Erythroblast (primary cell): ENCODE measurements around the gene SMIM38.

Source experiments
- DNase-seq, 2 experiments: peaks; one replicate each; lab custom pipeline; 2025; lab: John Stamatoyannopoulos, UW
- GATA1 ChIP-seq: IDR thresholded peaks from 2 replicates; pipeline ENCODE4 v1.6.1; 2011; ENCODE audit warnings: low read depth, mild to moderate bottlenecking, control low read depth, low read length, moderate library complexity
- POLR2A ChIP-seq: IDR thresholded peaks from 2 replicates; pipeline ENCODE4 v1.6.1; 2011; ENCODE audit warnings: mild to moderate bottlenecking, low read length

SMIM38 gene

DNA sequence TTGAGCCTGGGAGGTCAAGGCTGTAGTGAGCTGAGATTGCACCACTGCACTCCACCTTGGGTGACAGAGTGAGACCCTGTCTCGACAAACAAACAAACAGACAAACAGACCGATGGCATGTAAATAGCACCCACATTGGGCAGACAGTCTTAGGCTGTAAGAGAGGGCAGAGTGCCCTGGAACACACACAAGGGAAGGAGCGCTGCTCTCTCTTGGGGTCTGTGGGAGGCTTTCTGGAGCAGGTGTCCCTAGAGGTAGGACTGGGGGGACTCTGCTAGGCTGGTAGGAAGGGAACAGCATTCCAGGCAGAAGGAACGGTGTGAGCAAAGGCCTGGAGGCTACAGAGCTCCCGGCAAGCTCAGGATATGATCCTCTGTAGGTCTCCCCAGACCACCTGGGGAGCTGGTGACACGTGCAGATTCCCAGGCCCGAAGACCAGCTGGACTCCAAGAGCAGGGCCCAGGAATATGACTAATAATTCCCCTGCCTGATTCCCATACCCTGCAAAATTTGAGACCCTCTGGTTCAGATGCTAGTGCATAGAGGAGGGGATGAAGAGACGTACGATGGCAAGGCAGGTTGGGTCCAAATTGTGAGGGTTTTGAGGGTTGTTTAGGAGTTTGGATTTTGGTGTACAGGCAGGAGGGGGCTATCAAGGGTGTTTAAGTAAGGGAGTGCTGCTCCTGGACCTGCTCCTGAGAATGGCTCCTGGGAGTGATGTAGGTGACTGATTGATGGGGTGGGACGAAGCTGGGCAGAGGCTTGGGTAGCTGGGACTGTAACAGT, 11.6 kb downstream of the SMIM38 start:
- TF ChIP-seq POLR2A (no peak), GATA1 (no peak)

DNA sequence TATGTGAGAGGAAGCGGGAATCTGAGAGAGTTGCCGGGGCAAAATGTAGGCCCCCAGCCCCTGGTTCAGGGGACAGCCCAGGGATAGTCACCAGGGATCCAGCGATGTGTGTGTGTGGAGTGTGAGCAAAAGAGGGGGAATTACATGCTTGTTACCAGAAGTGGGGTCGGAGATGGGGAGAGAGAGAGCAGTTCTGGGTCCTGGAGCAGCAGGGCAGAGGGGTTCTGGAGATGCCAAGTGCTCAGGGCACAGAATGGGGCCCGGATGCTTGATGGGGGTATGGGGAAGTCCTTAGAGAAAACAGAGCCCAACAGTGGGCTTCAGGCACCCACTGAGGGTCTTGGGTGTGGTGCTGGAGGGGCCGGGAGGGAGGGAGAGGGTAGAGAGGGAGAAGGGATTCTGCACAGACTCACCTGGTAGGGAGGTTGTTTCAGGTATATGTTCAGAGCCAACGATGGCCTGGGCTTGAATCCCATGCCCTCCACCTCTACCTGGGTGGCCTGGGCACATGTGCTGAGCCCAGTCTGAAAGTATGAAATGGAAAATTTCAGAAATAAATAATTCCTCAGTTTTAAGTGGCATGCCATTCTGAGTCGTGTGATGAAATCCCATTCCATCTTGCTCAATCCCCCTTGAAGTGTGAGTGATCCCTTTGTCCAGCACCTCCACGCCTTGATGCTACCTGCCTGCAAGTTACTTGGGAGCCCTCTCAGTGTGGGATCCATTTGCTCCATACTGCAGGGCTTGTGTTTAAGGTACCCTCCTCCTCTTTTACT, 12.4 kb downstream of the SMIM38 start:
- no peak for TF ChIP-seq GATA1
- no peak for TF ChIP-seq POLR2A
- no peak for DNase-seq

More for the DNA sequence above, 11.6 kb downstream of the SMIM38 start:
- no peak for DNase-seq

DNA sequence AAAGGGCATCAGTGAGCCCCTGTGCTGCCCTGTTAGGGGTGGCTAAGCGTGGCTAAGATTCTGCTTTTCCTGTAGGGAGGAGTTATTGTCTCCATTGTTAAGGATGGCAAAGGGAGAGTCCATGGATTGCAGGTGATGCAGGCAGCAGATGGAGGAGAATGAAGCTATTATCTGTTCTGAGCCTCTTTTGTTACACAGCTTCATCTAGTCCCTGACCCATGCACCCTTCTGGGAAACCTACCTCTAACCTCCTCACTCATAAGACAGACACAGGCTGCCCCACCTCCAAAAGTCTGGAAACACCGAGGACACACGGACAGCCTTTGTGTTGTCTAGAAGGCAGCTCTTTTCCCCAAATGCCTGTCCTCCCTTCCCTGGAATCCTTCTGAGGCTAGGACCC, 13.7 kb downstream of the SMIM38 start:
- TF ChIP-seq GATA1 (no peak), POLR2A (no peak)
- DNase-seq: no peak

DNA sequence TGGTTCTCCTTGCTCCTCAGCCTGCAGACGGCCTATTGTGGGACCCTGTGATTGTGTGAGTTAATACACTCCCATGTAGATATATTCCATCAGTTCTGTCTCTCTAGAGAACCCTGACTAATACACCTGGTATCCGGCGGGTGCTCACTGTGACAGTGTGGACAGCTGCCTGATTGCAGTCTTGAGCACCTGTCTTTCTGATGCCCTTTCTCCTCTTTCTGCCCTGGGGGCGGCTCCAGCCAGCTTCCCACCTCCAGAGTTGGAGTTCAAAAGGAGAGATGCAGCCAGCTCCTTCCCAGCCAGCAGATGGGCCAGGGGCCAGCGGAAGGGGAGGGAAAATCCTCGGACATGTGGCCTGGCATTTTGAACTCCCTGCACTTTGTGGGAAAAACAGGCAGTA, 15.0 kb downstream of the SMIM38 start:
- TF ChIP-seq POLR2A (no peak), GATA1 (no peak)
- DNase-seq: no peak

DNA sequence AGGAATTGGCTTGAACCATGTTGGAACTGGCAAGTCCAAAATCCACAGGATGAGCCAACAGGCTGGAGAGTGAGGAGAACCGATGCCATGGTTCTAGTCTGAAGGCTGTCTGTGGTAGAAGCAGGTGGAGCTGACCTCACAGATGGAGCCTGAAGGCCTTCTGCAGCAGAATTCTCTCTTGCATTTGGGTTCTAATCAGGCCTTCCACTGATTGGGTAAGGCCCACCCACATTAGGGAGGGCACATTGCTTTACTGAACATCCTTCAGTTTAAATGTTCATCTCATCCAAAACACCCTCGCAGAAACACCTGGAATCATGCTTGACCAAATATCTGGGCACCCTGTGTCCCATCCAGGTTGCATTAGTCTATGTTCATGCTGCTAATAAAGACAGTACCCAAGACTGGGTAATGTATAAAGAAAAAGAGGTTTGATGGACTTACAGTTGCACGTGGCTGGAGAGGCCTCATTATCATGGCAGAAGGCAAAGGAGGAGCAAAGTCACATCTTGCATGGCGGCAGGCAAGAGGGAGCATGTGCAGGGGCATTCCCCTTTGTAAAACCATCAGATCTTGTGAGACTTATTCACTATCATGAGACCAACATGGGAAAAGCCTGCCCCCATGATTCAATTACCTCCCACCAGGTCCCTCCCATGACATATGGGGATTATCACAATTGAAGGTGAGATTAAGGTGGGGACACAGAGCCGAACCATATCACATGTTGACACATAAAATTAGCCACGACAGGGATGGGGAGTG, 15.9 kb downstream of the SMIM38 start:
- TF ChIP-seq GATA1 (no peak), POLR2A (no peak)
- no peak for DNase-seq

DNA sequence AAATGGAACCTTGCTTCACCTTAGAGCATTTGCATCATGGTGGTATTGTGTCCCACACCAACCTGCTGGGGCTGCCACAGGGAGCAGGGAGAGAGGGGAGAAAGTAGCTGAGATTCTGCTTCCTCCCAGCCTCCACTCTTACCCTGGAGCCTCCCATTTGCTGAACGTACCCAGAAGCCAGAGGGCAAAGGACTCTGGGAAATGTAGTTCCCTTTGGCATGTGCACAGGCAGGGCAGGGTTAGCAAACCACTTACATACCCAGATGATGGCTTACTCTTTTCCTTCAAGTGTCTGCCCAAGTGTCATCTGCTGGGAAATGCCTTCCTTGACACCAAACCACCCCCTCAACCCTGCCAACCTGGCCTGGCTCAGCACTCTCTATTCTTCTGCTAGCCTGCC, 16.9 kb downstream of the SMIM38 start:
- TF ChIP-seq POLR2A (no peak), GATA1 (no peak)
- no peak for DNase-seq

DNA sequence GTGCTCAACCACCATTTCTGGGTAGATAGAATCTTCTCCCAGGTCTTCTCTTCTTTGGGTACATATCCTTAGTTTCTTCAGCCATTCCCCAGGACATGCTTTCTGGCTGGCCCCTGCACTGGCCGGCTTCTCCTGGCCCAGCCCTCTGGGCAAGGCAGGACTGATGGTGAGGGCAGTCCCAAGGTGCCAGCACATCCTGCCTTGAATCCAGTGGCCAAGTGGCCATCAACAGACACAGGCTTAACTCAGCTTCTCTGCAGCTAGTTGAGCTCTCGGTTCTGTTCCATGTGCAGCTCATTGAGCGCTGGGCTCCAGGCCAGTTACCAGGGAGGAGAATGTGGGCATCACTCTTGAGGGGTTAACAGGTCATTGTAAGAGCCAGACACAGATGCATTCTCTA, 17.6 kb downstream of the SMIM38 start:
- TF ChIP-seq GATA1 (no peak), POLR2A (no peak)
- no peak for DNase-seq

DNA sequence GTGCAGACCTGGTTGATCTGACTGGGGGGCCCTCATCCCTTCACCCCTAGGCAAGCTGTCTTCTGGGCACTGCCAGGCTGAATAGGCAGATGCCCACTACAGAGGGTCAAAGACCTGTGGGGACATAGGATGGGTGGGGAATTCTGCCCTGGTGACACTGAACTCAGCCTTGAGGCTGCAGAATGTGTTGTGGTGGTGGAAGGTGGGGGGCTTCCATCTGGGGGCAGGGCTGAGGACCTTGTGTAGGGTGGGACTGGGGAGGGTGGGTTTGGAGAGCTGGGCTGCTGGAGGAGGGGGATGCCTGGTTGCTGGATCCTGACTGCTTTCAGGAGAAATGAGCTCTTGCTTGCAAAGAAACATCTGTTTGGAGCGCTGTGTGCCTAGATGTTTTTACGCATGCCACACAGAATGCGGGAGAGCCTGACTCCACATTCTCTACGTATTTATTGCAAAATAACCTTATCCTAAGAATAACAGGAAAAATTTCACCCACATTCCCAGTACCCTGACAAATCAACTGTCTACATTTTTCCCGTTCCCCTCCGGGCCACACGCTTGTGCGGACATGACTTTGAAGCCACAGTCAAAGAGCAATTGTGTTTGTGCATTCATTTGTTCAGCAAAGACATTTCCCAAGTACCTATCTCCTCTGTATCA, 18.3 kb downstream of the SMIM38 start:
- TF ChIP-seq GATA1 (no peak), POLR2A (no peak)
- no peak for DNase-seq

DNA sequence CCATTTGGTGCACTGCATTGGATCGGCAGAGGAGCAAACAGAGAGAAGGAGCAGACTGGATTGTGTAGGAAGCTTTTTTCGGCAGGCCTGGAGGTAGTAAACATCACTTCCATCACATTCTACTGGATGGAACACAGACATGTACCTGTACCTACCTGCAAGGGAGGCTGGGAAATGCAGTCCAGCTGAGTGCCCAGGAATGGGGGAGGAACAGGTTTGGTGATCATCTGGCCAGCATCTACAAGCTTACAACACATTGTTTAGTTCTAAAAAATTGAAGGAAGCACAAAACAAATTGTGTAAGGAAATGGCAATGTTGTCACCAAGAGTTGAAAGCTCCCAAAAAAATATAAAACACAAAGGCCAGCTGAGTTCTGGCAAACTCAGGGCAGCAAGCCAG, 19.1 kb downstream of the SMIM38 start:
- no peak for DNase-seq
- TF ChIP-seq GATA1 (no peak), POLR2A (no peak)

DNA sequence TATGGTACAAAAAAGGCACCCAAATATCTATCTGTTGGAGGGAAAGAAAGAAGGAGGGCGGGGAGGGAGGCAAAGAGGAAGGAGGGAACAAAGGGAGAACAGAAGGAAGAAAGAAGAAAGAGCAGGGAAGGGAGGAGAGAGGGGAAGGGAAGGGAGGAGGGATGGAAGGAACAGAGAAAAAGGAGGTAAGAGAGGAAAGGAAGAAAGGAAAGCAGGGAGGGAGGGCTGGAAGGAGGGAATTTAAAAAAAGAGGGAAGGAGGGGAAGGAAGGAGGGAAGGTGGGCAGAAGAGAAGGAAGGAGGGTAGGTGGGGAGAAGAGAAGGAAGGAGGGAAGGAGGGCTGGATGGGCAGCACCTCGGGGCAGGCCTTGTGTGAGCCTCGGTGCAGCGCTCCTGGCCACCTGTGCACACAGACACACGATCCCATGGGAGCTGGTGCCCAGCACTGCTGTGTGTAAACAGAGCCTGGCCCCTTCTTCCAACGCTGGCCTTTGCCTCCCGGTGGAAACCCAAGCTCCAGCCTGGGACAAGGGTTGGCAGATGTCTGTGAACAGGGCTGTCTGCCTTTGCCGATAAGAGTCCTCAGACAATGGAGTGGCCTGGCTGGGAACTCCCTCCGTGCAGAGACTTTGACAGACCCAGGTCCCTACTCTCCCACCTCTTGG, 23.2 kb downstream of the SMIM38 start:
- TF ChIP-seq GATA1 (no peak), POLR2A (no peak)
- DNase-seq: no peak

DNA sequence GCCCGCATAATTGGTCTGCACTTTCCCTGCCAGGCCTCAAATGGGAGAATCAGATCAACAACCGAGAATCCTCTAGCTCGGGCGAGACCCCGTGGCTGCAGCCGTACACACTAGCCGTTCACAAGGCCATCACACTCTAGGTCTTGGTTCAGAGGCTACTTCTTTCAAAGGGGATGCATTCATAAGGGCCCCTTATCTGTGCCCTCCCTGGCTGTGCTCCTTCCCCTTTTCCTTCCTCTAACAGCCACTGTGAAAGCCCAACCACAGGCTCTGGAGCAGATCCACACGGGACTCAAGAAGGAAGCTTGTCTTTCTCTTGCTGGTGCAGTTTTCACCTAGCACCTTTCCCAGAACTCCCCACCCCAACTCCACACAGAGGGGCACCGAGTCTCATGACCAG, 24.5 kb downstream of the SMIM38 start:
- no peak for DNase-seq
- TF ChIP-seq GATA1 (no peak), POLR2A (no peak)

DNA sequence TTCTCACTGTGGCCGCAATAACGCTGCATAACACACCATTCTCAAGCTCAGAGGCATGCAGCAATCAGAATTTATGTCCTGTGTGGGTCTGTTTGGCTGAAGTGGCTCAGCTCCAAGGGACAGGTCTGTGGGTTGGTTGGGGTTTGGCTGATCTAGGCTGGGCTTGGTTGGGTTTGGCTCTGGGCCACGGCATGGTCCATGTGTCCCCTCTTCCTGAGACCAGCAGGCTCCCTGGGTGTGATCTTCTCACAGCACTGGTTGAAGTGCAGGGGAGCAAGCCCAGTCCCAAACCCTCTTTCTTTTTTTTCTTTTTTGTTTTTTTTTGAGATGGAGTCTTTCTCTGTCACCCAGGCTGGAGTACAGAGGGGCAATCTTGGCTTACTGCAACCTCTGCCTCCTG, 25.0 kb downstream of the SMIM38 start:
- no peak for DNase-seq
- TF ChIP-seq GATA1 (no peak), POLR2A (no peak)

DNA sequence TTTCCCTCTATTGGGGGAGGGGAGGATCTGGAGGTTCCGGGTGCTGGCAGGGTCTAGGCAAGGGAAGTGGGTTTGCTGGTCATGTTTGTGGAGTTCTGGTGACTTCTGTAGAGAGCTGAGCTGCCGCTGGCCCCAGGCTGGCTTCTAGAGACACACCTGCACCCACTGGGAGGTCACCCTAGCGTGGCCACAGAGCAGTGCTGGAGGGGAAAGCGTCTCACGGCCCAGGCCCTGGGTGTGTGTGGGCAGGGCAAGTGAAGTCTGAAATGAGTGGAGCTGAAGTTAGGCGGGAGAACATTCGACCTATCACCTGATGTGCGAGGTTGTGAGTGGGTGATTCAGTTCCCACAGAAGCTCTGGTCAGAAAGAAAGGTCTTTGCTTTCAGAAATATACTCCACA, 27.9 kb downstream of the SMIM38 start:
- no peak for DNase-seq
- TF ChIP-seq POLR2A (no peak), GATA1 (no peak)
